ENCODE data around the gene TEX48.

Gene TEX48

GRCh38 chr9:114684036-114684435 is 2.0 kb upstream of the TEX48 start:
- H3K27me3 Mint-ChIP-seq = peaks cover 9% of the 10 kb centered on the region
- no peak overlapping the region for H3K4me3 Mint-ChIP-seq

GRCh38 chr9:114682846-114683245 is 854 bp upstream of the TEX48 start:
- no peak overlapping the region for H3K4me3 Mint-ChIP-seq
- H3K27ac Mint-ChIP-seq = no peak overlapping the region
- peaks cover 6% of the 10 kb centered on the region for H3K4me1 Mint-ChIP-seq
- no peaks in the 10 kb centered on the region for H3K36me3 Mint-ChIP-seq
- H3K9me3 Mint-ChIP-seq = no peaks in the 10 kb centered on the region
- peaks cover 20% of the 10 kb centered on the region for H3K27me3 Mint-ChIP-seq
- no peak for ATAC-seq

More at GRCh38 chr9:114684036-114684435, 2.0 kb upstream of the TEX48 start:
- Mint-ChIP-seq H3K9me3 (no peaks in the 10 kb centered on the region), H3K4me1 (peaks cover 6% of the 10 kb centered on the region), H3K36me3 (no peaks in the 10 kb centered on the region), H3K27ac (no peak overlapping the region)
- ATAC-seq = no peak

- H3K4me1 Mint-ChIP-seq = peaks cover 6% of the 10 kb centered on the region
- H3K27ac Mint-ChIP-seq = no peak overlapping the region
- no peaks in the 10 kb centered on the region for H3K36me3 Mint-ChIP-seq
- no peak for ATAC-seq
- H3K9me3 Mint-ChIP-seq = no peaks in the 10 kb centered on the region
- H3K4me3 Mint-ChIP-seq = no peak overlapping the region
- H3K27me3 Mint-ChIP-seq = peaks cover 44% of the 10 kb centered on the region
Observed at GRCh38 chr9:114680259-114681001, 1.6 kb downstream of the TEX48 start.

- Mint-ChIP-seq H3K36me3 (no peaks in the 10 kb centered on the region), H3K4me1 (peaks cover 6% of the 10 kb centered on the region), H3K27ac (no peak overlapping the region), H3K9me3 (no peaks in the 10 kb centered on the region), H3K4me3 (no peak overlapping the region), H3K27me3 (peaks cover 55% of the 10 kb centered on the region)
- no peak for ATAC-seq
Observed at GRCh38 chr9:114678795-114679194, 3.2 kb downstream of the TEX48 start.

GRCh38 chr9:114678130-114678529 is 3.9 kb downstream of the TEX48 start:
- Mint-ChIP-seq H3K27me3 (peaks cover 56% of the 10 kb centered on the region), H3K4me1 (peaks cover 6% of the 10 kb centered on the region), H3K4me3 (no peak overlapping the region), H3K9me3 (no peaks in the 10 kb centered on the region), H3K27ac (no peak overlapping the region), H3K36me3 (no peaks in the 10 kb centered on the region)
- ATAC-seq = no peak

- H3K27ac Mint-ChIP-seq = no peak overlapping the region
- no peaks in the 10 kb centered on the region for H3K9me3 Mint-ChIP-seq
- peaks cover 6% of the 10 kb centered on the region for H3K4me1 Mint-ChIP-seq
- ATAC-seq = no peak
- H3K4me3 Mint-ChIP-seq = no peak overlapping the region
- H3K36me3 Mint-ChIP-seq = no peaks in the 10 kb centered on the region
- H3K27me3 Mint-ChIP-seq = peaks cover 63% of the 10 kb centered on the region
Observed at GRCh38 chr9:114677418-114677817, 4.6 kb downstream of the TEX48 start.

GRCh38 chr9:114676901-114677300 is 5.1 kb downstream of the TEX48 start:
- H3K9me3 Mint-ChIP-seq = no peaks in the 10 kb centered on the region
- H3K4me3 Mint-ChIP-seq = no peak overlapping the region
- peaks cover 64% of the 10 kb centered on the region for H3K27me3 Mint-ChIP-seq
- H3K27ac Mint-ChIP-seq = no peak overlapping the region
- H3K36me3 Mint-ChIP-seq = no peaks in the 10 kb centered on the region
- peaks cover 6% of the 10 kb centered on the region for H3K4me1 Mint-ChIP-seq
- ATAC-seq = no peak

GRCh38 chr9:114674798-114675540 is 7.0 kb downstream of the TEX48 start:
- ATAC-seq = no peak
- Mint-ChIP-seq H3K27ac (no peak overlapping the region), H3K9me3 (no peaks in the 10 kb centered on the region), H3K36me3 (peaks cover 8% of the 10 kb centered on the region), H3K4me3 (no peak overlapping the region), H3K4me1 (no peaks in the 10 kb centered on the region), H3K27me3 (peaks cover 55% of the 10 kb centered on the region)

- Mint-ChIP-seq H3K27me3 (peaks cover 55% of the 10 kb centered on the region), H3K36me3 (peaks cover 8% of the 10 kb centered on the region), H3K9me3 (no peaks in the 10 kb centered on the region), H3K4me3 (no peak overlapping the region), H3K4me1 (no peaks in the 10 kb centered on the region), H3K27ac (no peak overlapping the region)
- ATAC-seq = no peak
Observed at GRCh38 chr9:114674076-114674797, 7.8 kb downstream of the TEX48 start.

- no peak overlapping the region for H3K4me3 Mint-ChIP-seq
- no peak for ATAC-seq
- H3K27me3 Mint-ChIP-seq = peaks cover 31% of the 10 kb centered on the region
- H3K4me1 Mint-ChIP-seq = peaks cover 7% of the 10 kb centered on the region
- H3K36me3 Mint-ChIP-seq = peaks cover 8% of the 10 kb centered on the region
- no peak overlapping the region for H3K27ac Mint-ChIP-seq
- H3K9me3 Mint-ChIP-seq = no peaks in the 10 kb centered on the region
Observed at GRCh38 chr9:114671605-114672004, 10.4 kb downstream of the TEX48 start.

GRCh38 chr9:114669961-114670360 is 12.0 kb downstream of the TEX48 start:
- Mint-ChIP-seq H3K27me3 (peaks cover 18% of the 10 kb centered on the region), H3K9me3 (no peaks in the 10 kb centered on the region), H3K4me1 (peaks cover 7% of the 10 kb centered on the region), H3K36me3 (peaks cover 8% of the 10 kb centered on the region), H3K27ac (no peak overlapping the region), H3K4me3 (no peak overlapping the region)
- ATAC-seq = no peak

GRCh38 chr9:114668146-114668545 is 13.8 kb downstream of the TEX48 start:
- ATAC-seq = no peak
- Mint-ChIP-seq H3K9me3 (no peaks in the 10 kb centered on the region), H3K27ac (no peak overlapping the region), H3K36me3 (peaks cover 8% of the 10 kb centered on the region), H3K27me3 (peaks cover 8% of the 10 kb centered on the region), H3K4me1 (peaks cover 7% of the 10 kb centered on the region), H3K4me3 (no peak overlapping the region)

GRCh38 chr9:114666851-114667250 is 15.1 kb downstream of the TEX48 start:
- H3K9me3 Mint-ChIP-seq = no peaks in the 10 kb centered on the region
- no peak overlapping the region for H3K4me3 Mint-ChIP-seq
- no peaks in the 10 kb centered on the region for H3K27me3 Mint-ChIP-seq
- peaks cover 14% of the 10 kb centered on the region for H3K4me1 Mint-ChIP-seq
- peaks cover 8% of the 10 kb centered on the region for H3K36me3 Mint-ChIP-seq
- H3K27ac Mint-ChIP-seq = no peak overlapping the region
- peak; percentile 55 for ATAC-seq

- no peaks in the 10 kb centered on the region for H3K27me3 Mint-ChIP-seq
- peaks cover 14% of the 10 kb centered on the region for H3K4me1 Mint-ChIP-seq
- no peak for ATAC-seq
- peaks cover 8% of the 10 kb centered on the region for H3K36me3 Mint-ChIP-seq
- H3K27ac Mint-ChIP-seq = no peak overlapping the region
- no peaks in the 10 kb centered on the region for H3K9me3 Mint-ChIP-seq
- H3K4me3 Mint-ChIP-seq = no peak overlapping the region
Observed at GRCh38 chr9:114666401-114666800, 15.6 kb downstream of the TEX48 start.

GRCh38 chr9:114664181-114664580 is 17.8 kb downstream of the TEX48 start:
- Mint-ChIP-seq H3K27me3 (no peaks in the 10 kb centered on the region), H3K4me3 (no peak overlapping the region), H3K27ac (no peak overlapping the region), H3K36me3 (peaks cover 9% of the 10 kb centered on the region), H3K4me1 (peaks cover 14% of the 10 kb centered on the region), H3K9me3 (no peaks in the 10 kb centered on the region)
- ATAC-seq = no peak

Measured in stimulated activated memory B cell treated with anti-CD40 and anti-IgM and Interleukin-4, amounts not matched to agents 10 μg/mL and 1 μg/mL and 100 μg/mL, for 72 hours (primary cell).